Left ventricle myocardium inferior (tissue), 1 donor: ENCODE results near the gene RBM6. TPM values are rescaled to one million over a fixed set of nuclear protein-coding genes. Genes with fewer than 3 reads are reported as not detected.

ENCODE experiments used
- DNase-seq: peaks from one replicate; pipeline ENCODE4 v3.0.0-alpha.2; 2020
- H3K27ac ChIP-seq: fragments of 200-600 bp; replicated peaks from 2 replicates; pipeline ENCODE4 v1.8.0; 2021
- H3K27me3 ChIP-seq: fragments of 200-600 bp; 2 replicates; pipeline ENCODE4 v1.8.0; 2021; ENCODE audit warnings: low read depth
- H3K36me3 ChIP-seq: fragments of 200-600 bp; 2 replicates; pipeline ENCODE4 v1.8.0; 2021
- H3K4me1 ChIP-seq: fragments of 200-600 bp; 2 replicates; pipeline ENCODE4 v1.8.0; 2021
- H3K4me3 ChIP-seq: fragments of 200-600 bp; 2 replicates; pipeline ENCODE4 v1.8.0; 2021; ENCODE audit warnings: mild to moderate bottlenecking, moderate library complexity
- H3K9me3 ChIP-seq: fragments of 200-600 bp; replicated peaks from 2 replicates; pipeline ENCODE4 v1.8.0; 2021
- CTCF ChIP-seq: fragments of 200-600 bp; IDR thresholded peaks from 2 replicates; pipeline ENCODE4 v1.8.0; 2021; ENCODE audit warnings: antibody characterized with exemption, mild to moderate bottlenecking, borderline replicate concordance
- intact Hi-C: fragments of 100-400 bp; cut with micrococcal nuclease; formaldehyde crosslinking; loops from one replicate; pipeline ENCODE4 v1.11.0; 2022
- total RNA-seq: library from RNA; stranded (reverse); fragmentation: NEBNext Ultra II Directional; extraction: Animal tissue kit (Norgen Biotek cat#: 25700); gene quantifications from one replicate; pipeline ENCODE4 v1.2.1, GENCODE V29; 2021
- donor health status: DM: no; HTN: yes; CAD: no; lungs with severe emphysema.

The RBM6 gene
- total RNA-seq, 1 donor from 2014 or later: 40.4 TPM

GRCh38 chr3:50089609-50089945 is 149.6 kb downstream of the RBM6 start:
- Histone ChIP-seq H3K27me3 (no peaks in the 10 kb centered on the region), H3K4me1 (peaks cover 49% of the 10 kb centered on the region), H3K36me3 (peaks cover 43% of the 10 kb centered on the region), H3K27ac (peak overlapping the region; percentile 96), H3K9me3 (no peaks in the 10 kb centered on the region), H3K4me3 (peak overlapping the region; percentile 97)
- DNase-seq: no peak
- intact Hi-C loops: no loop called here
- no peak for TF ChIP-seq CTCF

DNA sequence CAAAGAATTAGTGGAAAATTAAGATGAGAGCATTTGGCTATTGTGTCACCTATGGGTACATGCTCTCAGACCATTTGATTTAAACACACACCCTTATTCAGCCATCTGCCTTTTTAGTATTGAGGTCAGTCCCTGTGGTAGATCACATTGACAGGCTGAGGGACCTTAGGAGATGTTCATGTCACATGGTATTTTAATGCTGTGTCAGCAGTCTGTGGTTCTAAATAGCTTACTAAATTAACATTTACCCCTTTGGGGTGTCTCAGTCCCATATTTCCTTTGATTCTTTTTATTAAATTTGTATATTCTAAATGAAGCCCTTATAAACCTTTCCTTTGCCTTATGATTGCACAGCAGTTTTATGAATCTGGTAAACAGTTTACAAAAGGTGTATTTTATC is 151.0 kb downstream of the RBM6 start:
- H3K36me3 ChIP-seq: peaks cover 57% of the 10 kb centered on the region
- H3K9me3 ChIP-seq: no peaks in the 10 kb centered on the region
- no peak for TF ChIP-seq CTCF

GRCh38 chr3:50095352-50095998 is 155.5 kb downstream of the RBM6 start:
- H3K36me3 ChIP-seq: peaks cover 100% of the 10 kb centered on the region

More for the DNA sequence above, 151.0 kb downstream of the RBM6 start:
- peak overlapping the region; percentile 97 for H3K4me3 ChIP-seq
- no peak overlapping the region for H3K27ac ChIP-seq
- no peaks in the 10 kb centered on the region for H3K27me3 ChIP-seq
- no peak for DNase-seq
- H3K4me1 ChIP-seq: peaks cover 63% of the 10 kb centered on the region
- intact Hi-C loops: no loop called here

DNA sequence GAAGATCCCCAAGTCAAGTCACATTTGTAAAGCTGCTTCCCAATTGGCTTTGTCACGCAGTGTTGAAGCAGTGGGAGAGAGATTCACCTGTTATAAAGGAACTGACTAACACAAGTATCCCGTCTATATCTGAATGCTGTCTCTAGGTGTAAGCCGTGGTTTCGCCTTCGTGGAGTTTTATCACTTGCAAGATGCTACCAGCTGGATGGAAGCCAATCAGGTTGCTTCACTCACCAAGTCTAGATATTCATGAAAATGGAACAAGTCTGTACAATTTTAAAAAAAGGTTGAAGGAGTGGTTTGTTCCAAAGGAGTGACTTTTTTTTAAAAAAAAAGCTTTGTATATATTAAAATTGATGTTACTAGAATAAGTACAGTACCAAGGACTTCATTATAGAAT is 160.4 kb downstream of the RBM6 start:
- H3K27ac ChIP-seq: peak overlapping the region; percentile 13
- H3K27me3 ChIP-seq: no peaks in the 10 kb centered on the region
- DNase-seq: no peak
- H3K9me3 ChIP-seq: no peaks in the 10 kb centered on the region
- intact Hi-C loops: no loop called here
- H3K36me3 ChIP-seq: peaks cover 100% of the 10 kb centered on the region
- TF ChIP-seq CTCF: no peak
- H3K4me1 ChIP-seq: peaks cover 42% of the 10 kb centered on the region
- no peak overlapping the region for H3K4me3 ChIP-seq

More at GRCh38 chr3:50095352-50095998, 155.5 kb downstream of the RBM6 start:
- no peak overlapping the region for H3K27ac ChIP-seq
- no peak for DNase-seq
- no peaks in the 10 kb centered on the region for H3K27me3 ChIP-seq
- H3K4me3 ChIP-seq: no peak overlapping the region
- TF ChIP-seq CTCF: no peak
- H3K9me3 ChIP-seq: no peaks in the 10 kb centered on the region
- peaks cover 64% of the 10 kb centered on the region for H3K4me1 ChIP-seq
- intact Hi-C loops: no loop called here

- intact Hi-C loops: no loop called here
Observed at GRCh38 chr3:50100956-50101845, 161.3 kb downstream of the RBM6 start.

More at GRCh38 chr3:50100956-50101845, 161.3 kb downstream of the RBM6 start:
- H3K9me3 ChIP-seq: no peaks in the 10 kb centered on the region
- no peak for DNase-seq
- no peaks in the 10 kb centered on the region for H3K27me3 ChIP-seq
- no peak for TF ChIP-seq CTCF
- peaks cover 33% of the 10 kb centered on the region for H3K4me1 ChIP-seq
- H3K27ac ChIP-seq: peak overlapping the region; percentile 13
- no peak overlapping the region for H3K4me3 ChIP-seq
- peaks cover 100% of the 10 kb centered on the region for H3K36me3 ChIP-seq
